GM12878 (cell line): ENCODE results near the gene VAV2. TPM values are rescaled to one million over a fixed set of nuclear protein-coding genes. Genes with fewer than 3 reads are reported as not detected.

Experiments used
- ATAC-seq: fragments of 200-7000 bp; cut with Tn5 transposase; 3 replicates; pipeline ENCODE4 v1.9.1; 2020; ENCODE audit warnings: mild to moderate bottlenecking, moderate library complexity
- BruUV-seq: library from RNA; stranded (reverse); fragments of 400-500 nt; replicated peaks from 2 replicates; lab custom pipeline; 2021; lab: Mats Ljungman, UMichigan
- CTCF ChIA-PET: fragments of 300-600 bp; sonication (Branson Sonifier 250); formaldehyde crosslinking; extraction: SDS; loops from one replicate; lab custom pipeline; 2021; ENCODE audit warnings: inconsistent platforms; lab: Yijun Ruan, JAX
- POLR2A ChIA-PET: fragments of 350-600 bp; formaldehyde crosslinking; extraction: SDS; loops from one replicate; lab custom pipeline; 2021; ENCODE audit warnings: inconsistent platforms; lab: Charles Lee
- RAD21 ChIA-PET: fragments of 300-600 bp; sonication (Branson Sonifier 250); formaldehyde crosslinking; loops from one replicate; lab custom pipeline; 2023; ENCODE audit warnings: antibody characterized with exemption; ENCODE audit not compliant: unreplicated experiment; lab: Charles Lee
- SMC1A ChIA-PET: fragments of 300-600 bp; sonication (Branson Sonifier 250); formaldehyde crosslinking; loops from one replicate; lab custom pipeline; 2023; ENCODE audit not compliant: unreplicated experiment, uncharacterized antibody; lab: Charles Lee
- DNase-seq: peaks from one replicate; pipeline ENCODE4 v3.0.0-alpha.2; 2011; ENCODE audit warnings: low read depth, low spot score
- FAIRE-seq: peaks from 3 replicates; lab custom pipeline; 2011; peaks lifted over from hg19 to GRCh38; lab: Jason Lieb, UNC
- H2AFZ ChIP-seq: 2 replicates; pipeline ENCODE4 v1.6.0; 2011; ENCODE audit warnings: low read depth, low read length, control low read depth; ENCODE audit not compliant: control insufficient read depth
- H3K27ac ChIP-seq: 2 replicates; pipeline ENCODE4 v1.5.1; 2011; ENCODE audit warnings: control low read depth; ENCODE audit not compliant: control insufficient read depth, insufficient read depth
- H3K27me3 ChIP-seq, 2 experiments: replicated peaks in 1 of 2; 2 replicates each; pipeline versions ENCODE4 v1.6.0 to v1.6.1; 2011; ENCODE audit warnings: low read length in 1 of 2; ENCODE audit not compliant: control insufficient read depth in 2 of 2, insufficient read depth in 2 of 2
- H3K36me3 ChIP-seq, 2 experiments: 2 replicates each; pipeline ENCODE4 v1.5.1; 2011; ENCODE audit warnings: low read length in 1 of 2; ENCODE audit not compliant: control insufficient read depth in 2 of 2, insufficient read depth in 2 of 2
- H3K4me1 ChIP-seq: 2 replicates; pipeline ENCODE4 v1.6.1; 2011; ENCODE audit warnings: mild to moderate bottlenecking, low read length, moderate library complexity, mixed read lengths; ENCODE audit not compliant: control insufficient read depth, insufficient read depth
- H3K4me2 ChIP-seq: 2 replicates; pipeline ENCODE4 v1.6.0; 2011; ENCODE audit warnings: control low read depth; ENCODE audit not compliant: control insufficient read depth, insufficient read depth
- H3K4me3 ChIP-seq: fragments of 200-600 bp; sonication (generic); 2 replicates; pipeline ENCODE4 v1.5.1; 2016
- H3K79me2 ChIP-seq: 2 replicates; pipeline ENCODE4 v1.6.0; 2011; ENCODE audit warnings: low read length; ENCODE audit not compliant: control insufficient read depth, insufficient read depth
- H3K9ac ChIP-seq: 2 replicates; pipeline ENCODE4 v1.8.0; 2011; ENCODE audit warnings: low read length, control low read depth, mixed read lengths; ENCODE audit not compliant: control insufficient read depth, insufficient read depth
- H3K9me3 ChIP-seq: replicated peaks from 3 replicates; pipeline ENCODE4 v1.5.1; 2011; ENCODE audit warnings: mild to moderate bottlenecking, low read length; ENCODE audit not compliant: control insufficient read depth, insufficient read depth
- H4K20me1 ChIP-seq: 2 replicates; pipeline ENCODE4 v1.6.0; 2011; ENCODE audit not compliant: control insufficient read depth, insufficient read depth
- CBX5 ChIP-seq: sonication (generic); IDR thresholded peaks from 2 replicates; pipeline ENCODE4 v1.6.1; 2016; ENCODE audit warnings: low read depth, moderate library complexity, mild to moderate bottlenecking, inconsistent platforms
- CHD2 ChIP-seq: IDR thresholded peaks from 2 replicates; pipeline ENCODE4 v1.6.1; 2011; ENCODE audit warnings: low read depth, low read length, improper control_type of control experiment, borderline replicate concordance
- CHD4 ChIP-seq: fragments of 200-600 bp; sonication (generic); IDR thresholded peaks from 2 replicates; pipeline ENCODE4 v1.6.1; 2016; ENCODE audit warnings: mild to moderate bottlenecking
- E2F8 ChIP-seq: fragments of 450-650 bp; IDR thresholded peaks from 2 replicates; pipeline ENCODE4 v1.6.1; 2018; ENCODE audit warnings: mild to moderate bottlenecking, low read depth, moderate library complexity; ENCODE audit not compliant: partially characterized antibody
- GATAD2B ChIP-seq: fragments of 450-650 bp; conservative IDR thresholded peaks from 2 replicates; pipeline ENCODE4 v1.6.1; 2017; ENCODE audit warnings: low read depth, mild to moderate bottlenecking, moderate library complexity
- NFIC ChIP-seq: IDR thresholded peaks from 2 replicates; pipeline ENCODE4 v1.6.1; 2012; ENCODE audit warnings: low read depth, mild to moderate bottlenecking, inconsistent platforms, low read length, moderate library complexity
- NR2F1 ChIP-seq: fragments of 450-650 bp; conservative IDR thresholded peaks from 2 replicates; pipeline ENCODE4 v1.6.1; 2017; ENCODE audit warnings: mild to moderate bottlenecking
- RAD21 ChIP-seq: IDR thresholded peaks from 2 replicates; pipeline ENCODE4 v1.6.1; 2011; ENCODE audit warnings: mild to moderate bottlenecking, low read depth, low read length, moderate library complexity; ENCODE audit not compliant: insufficient read depth
- RFX5 ChIP-seq: IDR thresholded peaks from 2 replicates; pipeline ENCODE4 v1.6.1; 2011; ENCODE audit warnings: low read depth, low read length, improper control_type of control experiment
- SREBF1 ChIP-seq: IDR thresholded peaks from 2 replicates; pipeline ENCODE4 v1.6.1; 2012; ENCODE audit warnings: mild to moderate bottlenecking, low read length
- ZBED1 ChIP-seq: IDR thresholded peaks from 2 replicates; pipeline ENCODE4 v1.6.1; 2016; ENCODE audit warnings: borderline replicate concordance
- WGBS: methylation state at CpG from one replicate; pipeline ENCODE4 v1.1.6; 2016; ENCODE audit warnings: low lambda C conversion rate; ENCODE audit not compliant: insufficient replicate concordance, insufficient coverage; ENCODE audit errors: missing lambda C conversion rate; 5-methylcytosine and 5-hydroxymethylcytosine counted together
- in situ Hi-C: fragments of 300-500 bp; cut with MboI; formaldehyde crosslinking; loops from 9 replicates; pipeline ENCODE4 v1.14.3; 2018; ENCODE audit warnings: mixed read lengths
- intact Hi-C: fragments of 100-400 bp; cut with micrococcal nuclease; formaldehyde crosslinking; loops from one replicate; pipeline ENCODE4 v1.14.2; 2022; ENCODE audit not compliant: unreplicated experiment
- polyA plus RNA-seq, 11 experiments: library from polyadenylated mRNA; depleted of rRNA in 4 of 11; unstranded in 6 of 11; stranded (reverse) in 5 of 11; fragments of >200 nt; fragmentation: Nextera tagmentation in 4 of 11; fragmentation: Illumina TruSeq in 1 of 11; extraction: Ambion mirVana in 4 of 11; extraction: Trizol in 1 of 11; gene quantifications; 1 replicate in 1 of 11; 2 replicates in 10 of 11; pipeline versions ENCODE4 v1.2.1 to v1.2.3, GENCODE V29; 2011 to 2016; ENCODE audit warnings: inconsistent platforms in 2 of 11, missing spikeins in 2 of 11, low read depth in 1 of 11
- total RNA-seq, 4 experiments: library from RNA; depleted of rRNA in 3 of 4; stranded (reverse); fragments of >200 nt in 3 of 4; fragmentation: Illumina TruSeq in 1 of 4; extraction: Trizol in 1 of 4; gene quantifications; 2 replicates each; pipeline versions ENCODE4 v1.2.1 to v1.2.3, GENCODE V29; 2013 to 2021
- TF ChIP-seq, protein P1 (sequence below), 3 experiments: IDR thresholded peaks in 2 of 3; conservative IDR thresholded peaks in 1 of 3; 2 replicates each; pipeline ENCODE4 v1.5.1; 2011; ENCODE audit warnings: low read depth in 3 of 3, low read length in 3 of 3, mild to moderate bottlenecking in 3 of 3, control low read depth in 2 of 3, moderate library complexity in 2 of 3, inconsistent platforms in 1 of 3, mixed read lengths in 1 of 3; ENCODE audit not compliant: control insufficient read depth in 2 of 3, insufficient read depth in 1 of 3; ENCODE audit errors: extremely low read depth in 1 of 3
- TF ChIP-seq, protein P2 (sequence below): IDR thresholded peaks from 2 replicates; pipeline ENCODE4 v1.6.1; 2012; ENCODE audit warnings: low read depth, low read length, improper control_type of control experiment

Gene VAV2
- total and polyA plus RNA-seq, 10 of the 15 experiments (the other 5 are each of a cell fraction or from before 2014, with no cell fraction given) = 0.13 to 43.9 (median 16.9) TPM

DNA sequence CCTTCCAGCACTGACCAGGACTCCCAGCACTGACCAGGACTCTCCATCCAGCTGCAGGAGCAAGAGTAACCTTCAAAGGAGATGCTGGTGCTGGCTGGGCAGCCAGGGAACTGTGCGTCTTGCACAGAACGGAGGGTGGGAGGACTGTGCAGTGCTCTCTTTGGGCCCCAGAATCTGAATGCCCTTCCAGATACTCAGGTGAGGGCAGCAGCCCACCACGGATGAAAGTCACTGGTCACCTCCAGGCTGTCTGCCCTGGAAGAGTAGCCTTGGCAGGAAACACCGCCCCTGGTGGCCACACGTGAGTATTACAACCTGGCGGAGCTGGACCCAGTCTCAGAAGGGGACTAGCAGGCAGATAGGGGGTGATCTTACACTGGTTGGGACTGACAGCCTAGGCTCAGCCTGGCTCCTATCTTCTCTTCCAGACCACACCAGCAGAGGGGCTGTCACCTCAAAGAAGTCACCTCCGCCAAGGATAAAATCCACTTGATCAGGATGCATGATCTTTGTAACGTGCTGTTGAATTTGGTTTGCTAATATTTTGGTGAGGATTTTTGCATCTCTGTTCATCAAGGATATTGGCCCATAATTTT is 249.2 kb downstream of the VAV2 start (continued):
- TF ChIP-seq NR2F1 = no peak
- no peak for TF ChIP-seq CHD2
- peak; percentile 63 for TF ChIP-seq RAD21
- TF ChIP-seq E2F8 = no peak
- no peak for TF ChIP-seq NFIC
- TF ChIP-seq, protein P1, sequence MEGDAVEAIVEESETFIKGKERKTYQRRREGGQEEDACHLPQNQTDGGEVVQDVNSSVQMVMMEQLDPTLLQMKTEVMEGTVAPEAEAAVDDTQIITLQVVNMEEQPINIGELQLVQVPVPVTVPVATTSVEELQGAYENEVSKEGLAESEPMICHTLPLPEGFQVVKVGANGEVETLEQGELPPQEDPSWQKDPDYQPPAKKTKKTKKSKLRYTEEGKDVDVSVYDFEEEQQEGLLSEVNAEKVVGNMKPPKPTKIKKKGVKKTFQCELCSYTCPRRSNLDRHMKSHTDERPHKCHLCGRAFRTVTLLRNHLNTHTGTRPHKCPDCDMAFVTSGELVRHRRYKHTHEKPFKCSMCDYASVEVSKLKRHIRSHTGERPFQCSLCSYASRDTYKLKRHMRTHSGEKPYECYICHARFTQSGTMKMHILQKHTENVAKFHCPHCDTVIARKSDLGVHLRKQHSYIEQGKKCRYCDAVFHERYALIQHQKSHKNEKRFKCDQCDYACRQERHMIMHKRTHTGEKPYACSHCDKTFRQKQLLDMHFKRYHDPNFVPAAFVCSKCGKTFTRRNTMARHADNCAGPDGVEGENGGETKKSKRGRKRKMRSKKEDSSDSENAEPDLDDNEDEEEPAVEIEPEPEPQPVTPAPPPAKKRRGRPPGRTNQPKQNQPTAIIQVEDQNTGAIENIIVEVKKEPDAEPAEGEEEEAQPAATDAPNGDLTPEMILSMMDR (IDR thresholded peaks at IDR 0.05 in 2 of 3, conservative IDR thresholded peaks at IDR 0.05 in 1 of 3; ENCODE audit: control insufficient read depth in 2 of 3, extremely low read depth in 1 of 3, insufficient read depth in 1 of 3, low read depth in 3 of 3, low read length in 3 of 3) = peak; percentile 97 to 99 (median 99)
- TF ChIP-seq, all 136 proteins: peak for 7

DNA sequence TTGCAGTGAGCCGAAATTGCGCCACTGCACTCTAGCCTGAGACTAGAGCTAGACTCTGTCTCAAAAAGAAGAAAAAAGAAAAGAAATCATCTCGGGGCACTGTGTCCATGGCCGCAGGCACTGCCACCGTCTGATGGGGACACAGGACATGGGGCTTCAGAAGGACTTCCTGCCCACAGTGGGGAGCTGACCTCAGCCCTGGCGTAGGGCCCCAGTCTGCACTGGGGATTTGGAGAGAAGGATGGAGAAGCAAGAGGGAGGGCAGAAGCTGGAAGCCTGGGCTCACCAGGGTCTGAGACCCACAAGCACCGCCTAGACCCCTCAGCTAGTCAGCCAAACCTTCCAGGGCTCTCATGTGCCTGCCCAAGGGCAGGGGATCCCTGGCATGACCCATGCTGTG is 249.9 kb downstream of the VAV2 start:
- CTCF ChIA-PET = interaction anchor here (0.7 to 2.1 kb wide), 12 partner anchors 8 to 269 kb away, joined by 3 to 24 read pairs (median 5); no protein-coding TSS in a partner anchor
- SMC1A ChIA-PET = interaction anchor here (1.9 kb wide), 1 partner anchor 252 kb away, joined by 12 read pairs; no protein-coding TSS in a partner anchor
- POLR2A ChIA-PET = no interaction called here
- no peak overlapping the region for H2AFZ ChIP-seq
- no peaks in the 10 kb centered on the region; a peak in 1 of 4 replicates for H3K36me3 ChIP-seq
- no peaks in the 10 kb centered on the region for H4K20me1 ChIP-seq
- no peak for TF ChIP-seq SREBF1
- TF ChIP-seq ZBED1 = no peak
- no peak for TF ChIP-seq CBX5
- no peak for TF ChIP-seq RFX5
- TF ChIP-seq E2F8 = no peak
- no peak for TF ChIP-seq CHD4
- no peak for TF ChIP-seq NR2F1
- no peak for TF ChIP-seq GATAD2B
- TF ChIP-seq, protein P2, sequence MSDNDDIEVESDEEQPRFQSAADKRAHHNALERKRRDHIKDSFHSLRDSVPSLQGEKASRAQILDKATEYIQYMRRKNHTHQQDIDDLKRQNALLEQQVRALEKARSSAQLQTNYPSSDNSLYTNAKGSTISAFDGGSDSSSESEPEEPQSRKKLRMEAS = no peak
- RAD21 ChIA-PET = interaction anchor here (1.0 to 1.9 kb wide), 3 partner anchors 40 to 252 kb away, joined by 3 to 15 read pairs (median 4); no protein-coding TSS in a partner anchor
- 43% methylated on average over 7 of the region's 7 CpGs for WGBS
- in situ Hi-C loops = no loop called here
- no peak overlapping the region for H3K27ac ChIP-seq
- ATAC-seq (no peak), FAIRE-seq (no peak), DNase-seq (no peak)
- H3K27me3 ChIP-seq = peaks cover 0 to 2% of the 10 kb centered on the region in 2 experiments; a peak in 1 of 4 replicates
- no peaks in the 10 kb centered on the region for H3K4me1 ChIP-seq
- no peaks in the 10 kb centered on the region for H3K9me3 ChIP-seq
- no TSS peak for BruUV-seq
- no peak overlapping the region for H3K4me3 ChIP-seq
- no peak overlapping the region for H3K9ac ChIP-seq
- no peak overlapping the region for H3K4me2 ChIP-seq
- no peaks in the 10 kb centered on the region for H3K79me2 ChIP-seq
- intact Hi-C loops = no loop called here
